Neural progenitor cell (in vitro differentiated cells): ENCODE data around the gene ANKRD34A. TPM values are rescaled to one million over a fixed set of nuclear protein-coding genes. Genes with fewer than 3 reads are reported as not detected.
"Not testable (repeated sequence)": the region's sequence is repeated elsewhere in the genome, so short reads cannot be mapped to it uniquely, and the experiment has no call there.

Experiments used
- DNase-seq: peaks from one replicate; pipeline ENCODE4 v3.0.0-alpha.2; 2016; ENCODE audit warnings: low spot score
- H2AFZ ChIP-seq: fragments of 200-600 bp; sonication (generic); replicated peaks from 2 replicates; pipeline ENCODE4 v1.6.1; 2016; ENCODE audit warnings: antibody characterized with exemption
- H3F3A ChIP-seq: fragments of 200-600 bp; sonication (generic); 2 replicates; pipeline ENCODE4 v1.6.1; 2016; ENCODE audit warnings: antibody characterized with exemption, low read depth
- H3K27ac ChIP-seq: fragments of 200-600 bp; sonication (generic); 2 replicates; pipeline ENCODE4 v1.5.1; 2016; ENCODE audit warnings: mild to moderate bottlenecking
- H3K27me3 ChIP-seq: fragments of 200-600 bp; sonication (generic); 2 replicates; pipeline ENCODE4 v1.6.1; 2016; ENCODE audit warnings: mild to moderate bottlenecking, moderate library complexity
- H3K36me3 ChIP-seq: fragments of 200-600 bp; sonication (generic); 2 replicates; pipeline ENCODE4 v1.5.1; 2016
- H3K4me1 ChIP-seq: fragments of 200-600 bp; sonication (generic); 2 replicates; pipeline ENCODE4 v1.6.1; 2016; ENCODE audit warnings: mixed run types
- H3K4me2 ChIP-seq: fragments of 200-600 bp; sonication (generic); 2 replicates; pipeline ENCODE4 v1.6.1; 2016
- H3K4me3 ChIP-seq: fragments of 200-600 bp; sonication (generic); 2 replicates; pipeline ENCODE4 v1.5.1; 2016
- H3K79me2 ChIP-seq: fragments of 200-600 bp; sonication (generic); 2 replicates; pipeline ENCODE4 v1.6.1; 2016; ENCODE audit warnings: low read depth
- H3K9ac ChIP-seq: fragments of 200-600 bp; sonication (generic); 2 replicates; pipeline ENCODE4 v1.6.1; 2016
- H3K9me3 ChIP-seq: fragments of 200-600 bp; sonication (generic); 2 replicates; pipeline ENCODE4 v1.5.1; 2016; ENCODE audit warnings: low read depth
- H4K20me1 ChIP-seq: fragments of 200-600 bp; sonication (generic); 2 replicates; pipeline ENCODE4 v1.6.1; 2016; ENCODE audit warnings: low read depth
- H3K27ac Mint-ChIP-seq: 3 replicates; pipeline ENCODE4 v1.8.0; 2021; ENCODE audit warnings: mixed read lengths
- H3K27me3 Mint-ChIP-seq: 2 replicates; pipeline ENCODE4 v1.8.0; 2022; ENCODE audit warnings: low read depth, mild to moderate bottlenecking, inconsistent platforms, moderate library complexity, mixed read lengths; ENCODE audit not compliant: insufficient read depth
- H3K36me3 Mint-ChIP-seq: 3 replicates; pipeline ENCODE4 v1.8.0; 2021; ENCODE audit warnings: mixed read lengths
- H3K4me1 Mint-ChIP-seq: 3 replicates; pipeline ENCODE4 v1.8.0; 2021; ENCODE audit warnings: mixed read lengths
- H3K4me3 Mint-ChIP-seq: 3 replicates; pipeline ENCODE4 v1.8.0; 2021; ENCODE audit warnings: mild to moderate bottlenecking, moderate library complexity, mixed read lengths
- H3K9me3 Mint-ChIP-seq: 3 replicates; pipeline ENCODE4 v1.8.0; 2020; ENCODE audit warnings: mixed read lengths
- EZH2 ChIP-seq: fragments of 200-600 bp; sonication (generic); IDR thresholded peaks from 2 replicates; pipeline ENCODE4 v1.6.1; 2017; ENCODE audit warnings: antibody characterized with exemption, mild to moderate bottlenecking, moderate library complexity
- EZH2phosphoT487 ChIP-seq: fragments of 200-600 bp; sonication (generic); IDR thresholded peaks from 2 replicates; pipeline ENCODE4 v1.6.1; 2017; ENCODE audit warnings: antibody characterized with exemption
- total RNA-seq: library from RNA; depleted of rRNA; stranded (reverse); fragments of >200 nt; gene quantifications from 2 replicates; pipeline ENCODE4 v1.2.3, GENCODE V29; 2015; ENCODE audit warnings: low replicate concordance
- TF ChIP-seq, protein P1 (sequence below): fragments of 200-600 bp; sonication (generic); IDR thresholded peaks from 2 replicates; pipeline ENCODE4 v1.5.1; 2017; ENCODE audit warnings: antibody characterized with exemption, mild to moderate bottlenecking

The ANKRD34A gene
- total RNA-seq, 1 donor from 2014 or later = 0.06 TPM

DNA sequence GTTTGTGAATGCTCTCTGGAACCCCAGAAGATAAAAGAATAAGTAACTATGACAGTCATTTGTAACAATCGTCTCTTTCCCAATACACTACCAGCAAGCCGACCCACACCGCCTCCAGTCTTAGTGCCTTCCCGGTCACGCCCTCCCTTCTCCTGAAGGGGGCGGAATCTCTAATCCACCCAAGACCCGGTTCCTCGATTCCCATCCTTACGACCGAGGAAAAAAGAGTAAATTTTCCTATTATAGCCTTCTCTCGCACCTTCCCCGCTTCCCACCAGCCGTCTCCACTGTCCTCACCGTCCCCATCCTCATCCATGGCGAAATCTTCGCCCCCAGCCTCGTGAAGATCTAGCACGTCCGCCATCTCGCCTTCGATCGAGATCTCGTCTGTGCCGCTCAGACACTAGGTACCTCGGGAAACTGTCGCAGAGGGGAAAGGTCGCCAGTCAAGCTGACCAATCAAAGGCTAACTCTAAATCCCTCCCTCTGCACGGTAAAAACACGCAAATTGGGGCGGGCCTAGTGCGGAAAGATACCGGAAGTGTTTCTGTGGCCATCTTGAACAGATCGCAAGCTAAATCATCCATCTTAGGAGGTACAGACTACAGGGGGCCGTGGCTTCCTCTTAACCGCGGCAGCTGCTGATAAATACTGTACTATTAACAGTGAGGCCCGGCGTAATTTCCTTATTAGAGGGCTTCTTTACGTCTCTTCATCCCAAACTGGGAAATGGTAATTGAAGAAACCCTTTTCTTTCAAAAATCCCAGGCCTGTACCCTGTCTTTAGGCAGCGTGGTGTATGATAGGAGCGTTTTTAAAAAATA, 37.1 kb downstream of the ANKRD34A start, which contains the start of gene RBM8A:
TSS of gene RBM8A (minus strand) at position 422 of the 824 bp plus-strand sequence. CDS start at position 364, 58 bp downstream.
- Histone ChIP-seq H3K4me2 (peak within 1 kb of the TSS; percentile 96), H3F3A (peaks cover 39% of the 10 kb centered on the region), H3K27ac (peak within 1 kb of the TSS; percentile 88), H3K9me3 (no peaks in the 10 kb centered on the region), H3K9ac (peak within 1 kb of the TSS; percentile 94), H3K4me3 (peak within 1 kb of the TSS; percentile 78), H3K36me3 (peaks cover 4% of the 10 kb centered on the region), H3K27me3 (no peaks in the 10 kb centered on the region), H4K20me1 (no peaks in the 10 kb centered on the region), H2AFZ (peak within 1 kb of the TSS; percentile 92), H3K4me1 (peaks cover 10% of the 10 kb centered on the region), H3K79me2 (peaks cover 22% of the 10 kb centered on the region)
- H3K4me3 Mint-ChIP-seq = peak within 1 kb of the TSS; percentile 77
- peaks cover 4% of the 10 kb centered on the region for H3K4me1 Mint-ChIP-seq
- H3K9me3 Mint-ChIP-seq = no peaks in the 10 kb centered on the region
- peak; percentile 96 for DNase-seq
- peaks cover 4% of the 10 kb centered on the region for H3K27me3 Mint-ChIP-seq
- H3K27ac Mint-ChIP-seq = no peak within 1 kb of the TSS
- TF ChIP-seq, protein P1, sequence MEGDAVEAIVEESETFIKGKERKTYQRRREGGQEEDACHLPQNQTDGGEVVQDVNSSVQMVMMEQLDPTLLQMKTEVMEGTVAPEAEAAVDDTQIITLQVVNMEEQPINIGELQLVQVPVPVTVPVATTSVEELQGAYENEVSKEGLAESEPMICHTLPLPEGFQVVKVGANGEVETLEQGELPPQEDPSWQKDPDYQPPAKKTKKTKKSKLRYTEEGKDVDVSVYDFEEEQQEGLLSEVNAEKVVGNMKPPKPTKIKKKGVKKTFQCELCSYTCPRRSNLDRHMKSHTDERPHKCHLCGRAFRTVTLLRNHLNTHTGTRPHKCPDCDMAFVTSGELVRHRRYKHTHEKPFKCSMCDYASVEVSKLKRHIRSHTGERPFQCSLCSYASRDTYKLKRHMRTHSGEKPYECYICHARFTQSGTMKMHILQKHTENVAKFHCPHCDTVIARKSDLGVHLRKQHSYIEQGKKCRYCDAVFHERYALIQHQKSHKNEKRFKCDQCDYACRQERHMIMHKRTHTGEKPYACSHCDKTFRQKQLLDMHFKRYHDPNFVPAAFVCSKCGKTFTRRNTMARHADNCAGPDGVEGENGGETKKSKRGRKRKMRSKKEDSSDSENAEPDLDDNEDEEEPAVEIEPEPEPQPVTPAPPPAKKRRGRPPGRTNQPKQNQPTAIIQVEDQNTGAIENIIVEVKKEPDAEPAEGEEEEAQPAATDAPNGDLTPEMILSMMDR = peak; percentile 66
- no peak for TF ChIP-seq EZH2phosphoT487
- peaks cover 15% of the 10 kb centered on the region for H3K36me3 Mint-ChIP-seq

DNA sequence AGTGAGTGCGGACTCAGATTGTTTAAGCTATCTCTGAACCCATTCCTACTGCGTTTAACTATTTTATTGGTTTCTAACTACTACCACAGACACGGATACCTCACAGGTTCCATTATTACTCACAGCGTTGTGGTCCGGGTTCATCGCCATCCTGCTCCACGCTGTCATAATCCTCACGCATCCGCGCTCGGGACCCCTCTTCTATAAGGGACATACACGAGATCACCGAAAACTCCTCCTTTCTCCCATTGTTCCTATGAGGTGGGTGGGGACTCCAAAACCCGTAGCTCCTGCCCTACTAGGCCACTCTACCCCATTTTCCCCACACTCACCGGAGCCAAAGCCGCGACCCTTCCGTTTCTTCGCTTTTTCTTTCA, 37.7 kb downstream of the ANKRD34A start:
- Histone ChIP-seq H2AFZ (no peak overlapping the region), H3K27ac (peak overlapping the region; percentile 85), H3K27me3 (no peaks in the 10 kb centered on the region), H3K36me3 (peaks cover 4% of the 10 kb centered on the region), H3K79me2 (peaks cover 22% of the 10 kb centered on the region), H3K9ac (peak overlapping the region; percentile 76), H4K20me1 (no peaks in the 10 kb centered on the region), H3K4me1 (peaks cover 7% of the 10 kb centered on the region), H3F3A (peaks cover 42% of the 10 kb centered on the region), H3K4me2 (peak overlapping the region; percentile 96), H3K4me3 (peak overlapping the region; percentile 78), H3K9me3 (no peaks in the 10 kb centered on the region)
- no peak for TF ChIP-seq EZH2
- TF ChIP-seq, protein P1 = no peak
- TF ChIP-seq EZH2phosphoT487 = no peak
- DNase-seq = no peak
- Mint-ChIP-seq H3K36me3 (peaks cover 16% of the 10 kb centered on the region), H3K4me3 (no peak overlapping the region), H3K4me1 (peaks cover 3% of the 10 kb centered on the region), H3K27ac (no peak overlapping the region), H3K9me3 (no peaks in the 10 kb centered on the region), H3K27me3 (peaks cover 4% of the 10 kb centered on the region)

DNA sequence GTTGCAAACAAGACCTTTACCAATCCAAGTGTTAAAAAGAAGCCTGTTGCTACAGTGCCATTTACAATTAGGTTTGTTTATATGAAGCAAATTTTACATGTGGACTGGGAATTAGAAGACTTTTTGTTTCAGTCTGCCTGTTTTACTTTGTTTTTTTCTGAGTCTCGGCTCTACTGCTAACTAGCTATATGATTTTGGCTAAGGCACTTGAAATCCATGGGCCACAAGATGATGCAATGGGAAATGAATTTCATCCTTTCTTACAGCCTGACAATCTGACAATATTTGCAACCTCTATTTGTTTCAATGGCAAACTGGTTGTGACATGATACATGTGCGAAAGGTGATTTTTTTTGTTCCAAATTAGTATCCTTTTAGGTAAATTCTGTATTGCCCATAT, 42.1 kb downstream of the ANKRD34A start:
- no peak overlapping the region for H3K27ac ChIP-seq
- H3K4me1 ChIP-seq = peaks cover 13% of the 10 kb centered on the region
- peaks cover 16% of the 10 kb centered on the region for H3K79me2 ChIP-seq
- peaks cover 4% of the 10 kb centered on the region for H3K36me3 ChIP-seq
- no peak overlapping the region for H3K9ac ChIP-seq
- no peak overlapping the region for H3K27ac Mint-ChIP-seq
- H3F3A ChIP-seq = peaks cover 43% of the 10 kb centered on the region
- H3K27me3 ChIP-seq = peaks cover 13% of the 10 kb centered on the region
- no peak overlapping the region for H3K4me3 ChIP-seq
- H3K4me3 Mint-ChIP-seq = no peak overlapping the region
- no peak for DNase-seq
- H3K36me3 Mint-ChIP-seq = peaks cover 16% of the 10 kb centered on the region
- H4K20me1 ChIP-seq = no peaks in the 10 kb centered on the region
- H3K27me3 Mint-ChIP-seq = no peaks in the 10 kb centered on the region
- peaks cover 23% of the 10 kb centered on the region for H3K4me1 Mint-ChIP-seq
- H2AFZ ChIP-seq = no peak overlapping the region
- H3K9me3 ChIP-seq = no peaks in the 10 kb centered on the region
- no peaks in the 10 kb centered on the region for H3K9me3 Mint-ChIP-seq
- no peak for TF ChIP-seq EZH2phosphoT487
- TF ChIP-seq, protein P1 = no peak
- no peak for TF ChIP-seq EZH2
- no peak overlapping the region for H3K4me2 ChIP-seq

DNA sequence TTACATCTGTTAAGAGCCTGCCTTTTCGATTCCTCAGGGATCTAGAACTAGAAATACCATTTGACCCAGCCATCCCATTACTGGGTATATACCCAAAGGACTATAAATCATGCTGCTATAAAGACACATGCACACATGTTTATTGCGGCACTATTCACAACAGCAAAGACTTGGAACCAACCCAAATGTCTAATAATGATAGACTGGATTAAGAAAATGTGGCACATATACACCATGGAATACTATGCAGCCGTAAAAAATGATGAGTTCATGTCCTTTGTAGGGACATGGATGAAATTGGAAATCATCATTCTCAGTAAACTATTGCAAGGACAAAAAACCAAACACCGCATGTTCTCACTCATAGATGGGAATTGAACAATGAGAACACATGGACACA, 44.1 kb downstream of the ANKRD34A start:
- Mint-ChIP-seq H3K4me3 (peak overlapping the region; percentile 96), H3K36me3 (peaks cover 14% of the 10 kb centered on the region), H3K4me1 (peaks cover 27% of the 10 kb centered on the region)
- not testable (repeated sequence) for H3K4me3 ChIP-seq, H3K27me3 Mint-ChIP-seq, H3K9me3 Mint-ChIP-seq, H3K27ac ChIP-seq, DNase-seq, H3K9me3 ChIP-seq, H3K9ac ChIP-seq, H3K27ac Mint-ChIP-seq, H2AFZ ChIP-seq, H3K4me1 ChIP-seq, H3K4me2 ChIP-seq, H3K79me2 ChIP-seq, H4K20me1 ChIP-seq, H3K36me3 ChIP-seq
- Histone ChIP-seq H3F3A (peaks cover 43% of the 10 kb centered on the region), H3K27me3 (peaks cover 13% of the 10 kb centered on the region)
